K562 (cell line): Measurements from ENCODE around the gene SHB. TPM values are rescaled to one million over a fixed set of nuclear protein-coding genes. Genes with fewer than 3 reads are reported as not detected.
A peak's percentile ranks its signal among the peaks of the same experiment; 100 is the strongest.

Experiments
- ATAC-seq: fragments of 200-7000 bp; cut with Tn5 transposase; 3 replicates; pipeline ENCODE4 v1.9.1; 2020; ENCODE audit warnings: moderate library complexity
- BruUV-seq: library from RNA; stranded (reverse); fragments of 400-500 nt; replicated peaks from 2 replicates; lab custom pipeline; 2021; lab: Mats Ljungman, UMichigan
- CTCF ChIA-PET: fragments of 300-600 bp; formaldehyde crosslinking; extraction: SDS; loops from one replicate; lab custom pipeline; 2021; ENCODE audit warnings: low intra/inter-chr PET ratio; lab: Yijun Ruan, JAX
- POLR2A ChIA-PET: fragments of 300-600, 350-650 bp; sonication (Branson Sonifier 250); formaldehyde crosslinking; extraction: SDS; loops from one replicate; lab custom pipeline; 2021; ENCODE audit warnings: antibody characterized with exemption, inconsistent platforms; lab: Yijun Ruan, JAX
- DNase-seq, 4 experiments: peaks; one replicate each; pipeline versions ENCODE4 v3.0.0 to v3.0.0-alpha.2; 2011 to 2018; ENCODE audit warnings: low spot score in 3 of 4, mixed read lengths in 3 of 4; ENCODE audit errors: extremely low read depth in 1 of 4
- FAIRE-seq: peaks from 2 replicates; lab custom pipeline; 2011; peaks lifted over from hg19 to GRCh38; lab: Jason Lieb, UNC
- H2AFZ ChIP-seq: 2 replicates; pipeline ENCODE4 v1.6.0; 2011; ENCODE audit warnings: low read depth, low read length, control low read depth, inconsistent platforms
- H3K27ac ChIP-seq: fragments of 200-600 bp; 3 replicates; pipeline ENCODE4 v1.8.0; 2011; ENCODE audit warnings: low read depth, mild to moderate bottlenecking, control low read depth, inconsistent platforms, low read length, moderate library complexity, mixed read lengths; ENCODE audit errors: extremely low read depth
- H3K27me3 ChIP-seq, 2 experiments: fragments of 300-600 bp in 1 of 2; 2 replicates in 1 of 2; 3 replicates in 1 of 2; pipeline versions ENCODE4 v1.6.0 to v1.8.0; 2011; ENCODE audit warnings: inconsistent platforms in 2 of 2, low read length in 2 of 2, mild to moderate bottlenecking in 1 of 2, mixed read lengths in 1 of 2, moderate library complexity in 1 of 2; ENCODE audit not compliant: control insufficient read depth in 2 of 2, insufficient read depth in 2 of 2
- H3K36me3 ChIP-seq: fragments of 300-600 bp; 3 replicates; pipeline ENCODE4 v1.8.0; 2011; ENCODE audit warnings: mild to moderate bottlenecking, low read length, inconsistent platforms; ENCODE audit not compliant: control insufficient read depth, insufficient read depth
- H3K4me1 ChIP-seq, 2 experiments: fragments of 200-600 bp in 1 of 2; replicated peaks in 1 of 2; 2 replicates in 1 of 2; 3 replicates in 1 of 2; pipeline versions ENCODE4 v1.5.1 to v1.8.0; 2011; ENCODE audit warnings: inconsistent platforms in 2 of 2, low read length in 2 of 2, mild to moderate bottlenecking in 1 of 2, mixed read lengths in 1 of 2, moderate library complexity in 1 of 2; ENCODE audit not compliant: control insufficient read depth in 2 of 2, insufficient read depth in 2 of 2
- H3K4me2 ChIP-seq: 2 replicates; pipeline ENCODE4 v1.6.1; 2011; ENCODE audit warnings: low read length, control low read depth, inconsistent platforms, mixed read lengths; ENCODE audit not compliant: insufficient read depth
- H3K4me3 ChIP-seq: fragments of 200-600 bp; sonication (generic), shearing (Covaris generic); 2 replicates; pipeline ENCODE4 v1.5.1; 2016; ENCODE audit warnings: control low read depth, inconsistent platforms
- H3K79me2 ChIP-seq: fragments of 200-600 bp; 3 replicates; pipeline ENCODE4 v1.8.0; 2011; ENCODE audit warnings: low read length, inconsistent platforms; ENCODE audit not compliant: control insufficient read depth, insufficient read depth
- H3K9ac ChIP-seq, 2 experiments: 2 replicates each; pipeline versions ENCODE4 v1.6.0 to v1.6.1; 2011; ENCODE audit warnings: low read depth in 2 of 2, low read length in 2 of 2, control low read depth in 1 of 2, inconsistent platforms in 1 of 2, mild to moderate bottlenecking in 1 of 2, mixed read lengths in 1 of 2; ENCODE audit not compliant: insufficient read depth in 1 of 2
- H3K9me1 ChIP-seq: one replicate; pipeline ENCODE4 v1.6.0; 2011; ENCODE audit warnings: inconsistent platforms, mild to moderate bottlenecking, low read length, moderate library complexity; ENCODE audit not compliant: control insufficient read depth, insufficient read depth
- H3K9me3 ChIP-seq: replicated peaks from 2 replicates; pipeline ENCODE4 v1.5.1; 2011; ENCODE audit warnings: low read depth, low read length, inconsistent platforms; ENCODE audit not compliant: control insufficient read depth, insufficient read depth
- H4K20me1 ChIP-seq: replicated peaks from 2 replicates; pipeline ENCODE4 v1.6.1; 2011; ENCODE audit warnings: low read length, inconsistent platforms, mixed read lengths; ENCODE audit not compliant: control insufficient read depth, insufficient read depth
- MAFF ChIP-seq: IDR thresholded peaks from 2 replicates; pipeline ENCODE4 v1.6.1; 2012; ENCODE audit warnings: low read length, improper control_type of control experiment
- MGA ChIP-seq: fragments of 450-650 bp; IDR thresholded peaks from 2 replicates; pipeline ENCODE4 v1.6.1; 2016; ENCODE audit warnings: mild to moderate bottlenecking, moderate library complexity
- NKRF ChIP-seq: fragments of 450-650 bp; IDR thresholded peaks from 2 replicates; pipeline ENCODE4 v1.6.1; 2016; ENCODE audit warnings: borderline replicate concordance
- PHB ChIP-seq: fragments of 250-450 bp; sonication (Bioruptor Pico); IDR thresholded peaks from 2 replicates; pipeline ENCODE4 v1.5.0; 2021
- SAP30 ChIP-seq: fragments of 200-600 bp; sonication (generic); IDR thresholded peaks from 2 replicates; pipeline ENCODE4 v1.6.1; 2012; ENCODE audit warnings: borderline replicate concordance, low read depth, mild to moderate bottlenecking, moderate library complexity, low read length, control low read depth, inconsistent platforms; ENCODE audit not compliant: insufficient read depth, poor library complexity, severe bottlenecking
- TAF15 ChIP-seq: fragments of 200-400 bp; formaldehyde crosslinking; IDR thresholded peaks from 2 replicates; pipeline ENCODE4 v1.6.1; 2017; ENCODE audit warnings: mild to moderate bottlenecking, low read depth, low read length, moderate library complexity
- ZFP30 ChIP-seq: fragments of 250-450 bp; sonication (Bioruptor Pico); IDR thresholded peaks from 2 replicates; pipeline ENCODE4 v1.8.0; 2022; ENCODE audit warnings: moderate library complexity, mild to moderate bottlenecking, inconsistent platforms, borderline replicate concordance
- WGBS: fragments of 100-300 bp; shearing (Covaris generic); methylation state at CpG from one replicate; pipeline ENCODE4 v1.1.6; 2016; ENCODE audit warnings: low coverage, mixed read lengths; ENCODE audit not compliant: insufficient coverage; ENCODE audit errors: missing lambda C conversion rate; 5-methylcytosine and 5-hydroxymethylcytosine counted together
- in situ Hi-C: fragments of 300-500 bp; cut with MboI; formaldehyde crosslinking; loops from 4 replicates; pipeline ENCODE4 v1.15.0; 2018; ENCODE audit warnings: inconsistent platforms, mixed read lengths
- intact Hi-C: fragments of 100-400 bp; cut with micrococcal nuclease; formaldehyde crosslinking; loops from 2 replicates; pipeline ENCODE4 v1.14.2; 2022
- polyA plus RNA-seq, 8 experiments: library from polyadenylated mRNA; depleted of rRNA in 4 of 8; stranded (reverse) in 5 of 8; unstranded in 3 of 8; fragments of >200 nt; fragmentation: Nextera tagmentation in 2 of 8; fragmentation: Illumina TruSeq in 1 of 8; extraction: Ambion mirVana in 2 of 8; extraction: Trizol in 1 of 8; gene quantifications; 2 replicates each; pipeline versions ENCODE4 v1.2.1 to v1.2.3, GENCODE V29; 2011 to 2014; ENCODE audit warnings: inconsistent platforms in 1 of 8, missing spikeins in 1 of 8
- total RNA-seq, 7 experiments: library from RNA; depleted of rRNA in 6 of 7; stranded (reverse); fragments of >200 nt in 6 of 7; fragmentation: Illumina TruSeq in 2 of 7; extraction: Trizol in 2 of 7; gene quantifications; 2 replicates each; pipeline versions ENCODE4 v1.2.1 to v1.2.3, GENCODE V29; 2011 to 2021; ENCODE audit warnings: low replicate concordance in 1 of 7

The SHB gene
- total and polyA plus RNA-seq, 9 of the 15 experiments (the other 6 are each of a cell fraction or from before 2014, with no cell fraction given): 0.78 to 16.0 (median 5.3) TPM

GRCh38 chr9:38037981-38038306 lies 31.1 kb downstream of the SHB start:
- intact Hi-C loops: loop anchor here (2.0 kb wide), 1 partner anchor 29 kb away; no protein-coding TSS in a partner anchor
- TF ChIP-seq NKRF: peak; percentile 46; the same call in 1 of the 2 replicates
- TF ChIP-seq ZFP30: no peak
- peak; percentile 13 for TF ChIP-seq SAP30
- TF ChIP-seq MAFF: no peak
- TF ChIP-seq TAF15: no peak
- TF ChIP-seq PHB (CRISPR knock-in tag): no peak
- no peak for TF ChIP-seq MGA

More at GRCh38 chr9:38037981-38038306, 31.1 kb downstream of the SHB start:
- no peak for ATAC-seq
- in situ Hi-C loops: no loop called here
- WGBS: 67% methylated on average over 5 of the region's 5 CpGs
- no peaks in the 10 kb centered on the region for H3K9me1 ChIP-seq
- CTCF ChIA-PET: no interaction called here
- no peak overlapping the region for H3K4me3 ChIP-seq
- peaks cover 53 to 58% of the 10 kb centered on the region in 2 experiments for H3K4me1 ChIP-seq
- H3K36me3 ChIP-seq: no peaks in the 10 kb centered on the region
- BruUV-seq: no TSS peak
- peak overlapping the region; percentile 61 to 83 for H3K9ac ChIP-seq
- no peaks in the 10 kb centered on the region for H3K27me3 ChIP-seq
- H3K9me3 ChIP-seq: no peaks in the 10 kb centered on the region
- H3K79me2 ChIP-seq: peaks cover 59% of the 10 kb centered on the region
- POLR2A ChIA-PET: interaction anchor here (0.6 kb wide), 3 partner anchors 45 to 322 kb away, joined by 3 read pairs; no protein-coding TSS in a partner anchor
- H2AFZ ChIP-seq: 0 out of 2 replicates have a peak overlapping the region, but pooled peaks have one; percentile 41
- FAIRE-seq: no peak
- DNase-seq: no peak
- H4K20me1 ChIP-seq: no peaks in the 10 kb centered on the region; the same call in 1 of the 2 replicates
- peak overlapping the region; percentile 70 for H3K4me2 ChIP-seq
- H3K27ac ChIP-seq: peak overlapping the region; percentile 89
